ENCODE measurements around the gene SPOCK1. TPM values are rescaled to one million over a fixed set of nuclear protein-coding genes. Genes with fewer than 3 reads are reported as not detected.

SPOCK1 gene
- total and polyA plus RNA-seq, 7 experiments from 2014 or later = 2.8 TPM; not detected in 6

GRCh38 chr5:137147346-137147745 lies 351.8 kb downstream of the SPOCK1 start:
- DNase-seq = no peak
- no peak for ATAC-seq

GRCh38 chr5:137146402-137146890 lies 352.7 kb downstream of the SPOCK1 start:
- ChIA-PET POLR2A (no interaction called here), CTCF (no interaction called here)
- Histone ChIP-seq H3K4me3 (ENCODE audit: low read length) (no peak overlapping the region), H3K36me3 (ENCODE audit: control insufficient read depth in 2 of 3, insufficient read depth in 3 of 3, low read length in 3 of 3) (no peaks in the 10 kb centered on the region), H3K27ac (ENCODE audit: low read depth, low read length) (no peak overlapping the region), H3K4me1 (ENCODE audit: control insufficient read depth in 2 of 2, insufficient read depth in 2 of 2, low read length in 2 of 2) (no peaks in the 10 kb centered on the region), H3K9me3 (ENCODE audit: control insufficient read depth in 2 of 3, low read length in 3 of 3) (no peaks in the 10 kb centered on the region), H3K27me3 (ENCODE audit: control insufficient read depth in 2 of 2, insufficient read depth in 2 of 2, low read length in 2 of 2) (no peaks in the 10 kb centered on the region)
- DNase-seq = no peak
- peaks cover 0 to 16% (median 8%) of the 10 kb centered on the region in 5 donors for H3K27me3 Mint-ChIP-seq
- intact Hi-C loops (cut with micrococcal nuclease) = no loop called here
- ATAC-seq = no peak
- peak overlapping the region in 1 of 9 donors; percentile 28 for H3K27ac Mint-ChIP-seq
- H3K4me3 Mint-ChIP-seq = no peak overlapping the region
- peaks cover 0 to 3% (median 0%) of the 10 kb centered on the region in 11 donors for H3K9me3 Mint-ChIP-seq
- no peaks in the 10 kb centered on the region for H3K4me1 Mint-ChIP-seq
- no peaks in the 10 kb centered on the region for H3K36me3 Mint-ChIP-seq

More at GRCh38 chr5:137147346-137147745, 351.8 kb downstream of the SPOCK1 start:
- H3K9me3 ChIP-seq (ENCODE audit: control insufficient read depth in 2 of 3, low read length in 3 of 3) = no peaks in the 10 kb centered on the region
- ChIA-PET CTCF (no interaction called here), POLR2A (no interaction called here)
- H3K4me1 Mint-ChIP-seq = no peaks in the 10 kb centered on the region
- H3K36me3 Mint-ChIP-seq = no peaks in the 10 kb centered on the region
- H3K36me3 ChIP-seq (ENCODE audit: control insufficient read depth in 2 of 3, insufficient read depth in 3 of 3, low read length in 3 of 3) = no peaks in the 10 kb centered on the region
- H3K27ac ChIP-seq (ENCODE audit: low read depth, low read length) = no peak overlapping the region
- H3K4me3 Mint-ChIP-seq = no peak overlapping the region
- H3K27me3 ChIP-seq (ENCODE audit: control insufficient read depth in 2 of 2, insufficient read depth in 2 of 2, low read length in 2 of 2) = no peaks in the 10 kb centered on the region
- H3K9me3 Mint-ChIP-seq = peaks cover 0 to 3% (median 0%) of the 10 kb centered on the region in 11 donors
- peaks cover 0 to 16% (median 8%) of the 10 kb centered on the region in 5 donors for H3K27me3 Mint-ChIP-seq
- no peak overlapping the region for H3K4me3 ChIP-seq (ENCODE audit: low read length)
- intact Hi-C loops (cut with micrococcal nuclease) = no loop called here
- H3K4me1 ChIP-seq (ENCODE audit: control insufficient read depth in 2 of 2, insufficient read depth in 2 of 2, low read length in 2 of 2) = no peaks in the 10 kb centered on the region
- no peak overlapping the region for H3K27ac Mint-ChIP-seq

GRCh38 chr5:137145721-137146120 lies 353.4 kb downstream of the SPOCK1 start:
- CTCF ChIA-PET = no interaction called here
- Mint-ChIP-seq H3K4me3 (no peak overlapping the region), H3K27me3 (peaks cover 0 to 16% (median 8%) of the 10 kb centered on the region in 5 donors), H3K27ac (no peak overlapping the region), H3K36me3 (no peaks in the 10 kb centered on the region), H3K9me3 (peaks cover 0 to 3% (median 0%) of the 10 kb centered on the region in 11 donors), H3K4me1 (no peaks in the 10 kb centered on the region)
- DNase-seq = no peak
- no peaks in the 10 kb centered on the region for H3K27me3 ChIP-seq (ENCODE audit: control insufficient read depth in 2 of 2, insufficient read depth in 2 of 2, low read length in 2 of 2)
- POLR2A ChIA-PET = no interaction called here
- H3K4me3 ChIP-seq (ENCODE audit: low read length) = no peak overlapping the region
- H3K9me3 ChIP-seq (ENCODE audit: control insufficient read depth in 2 of 3, low read length in 3 of 3) = no peaks in the 10 kb centered on the region
- H3K4me1 ChIP-seq (ENCODE audit: control insufficient read depth in 2 of 2, insufficient read depth in 2 of 2, low read length in 2 of 2) = no peaks in the 10 kb centered on the region
- no peak overlapping the region for H3K27ac ChIP-seq (ENCODE audit: low read depth, low read length)
- no peak for ATAC-seq
- H3K36me3 ChIP-seq (ENCODE audit: control insufficient read depth in 2 of 3, insufficient read depth in 3 of 3, low read length in 3 of 3) = no peaks in the 10 kb centered on the region
- intact Hi-C loops (cut with micrococcal nuclease) = no loop called here

- Mint-ChIP-seq H3K36me3 (no peaks in the 10 kb centered on the region), H3K27ac (no peak overlapping the region), H3K27me3 (peaks cover 0 to 16% (median 8%) of the 10 kb centered on the region in 5 donors), H3K9me3 (peaks cover 0 to 3% (median 0%) of the 10 kb centered on the region in 11 donors), H3K4me1 (no peaks in the 10 kb centered on the region), H3K4me3 (no peak overlapping the region)
- ChIA-PET CTCF (no interaction called here), POLR2A (no interaction called here)
- ATAC-seq = no peak
- Histone ChIP-seq H3K9me3 (ENCODE audit: control insufficient read depth in 2 of 3, low read length in 3 of 3) (no peaks in the 10 kb centered on the region), H3K27ac (ENCODE audit: low read depth, low read length) (no peak overlapping the region), H3K36me3 (ENCODE audit: control insufficient read depth in 2 of 3, insufficient read depth in 3 of 3, low read length in 3 of 3) (no peaks in the 10 kb centered on the region), H3K4me3 (ENCODE audit: low read length) (no peak overlapping the region), H3K4me1 (ENCODE audit: control insufficient read depth in 2 of 2, insufficient read depth in 2 of 2, low read length in 2 of 2) (no peaks in the 10 kb centered on the region), H3K27me3 (ENCODE audit: control insufficient read depth in 2 of 2, insufficient read depth in 2 of 2, low read length in 2 of 2) (no peaks in the 10 kb centered on the region)
- DNase-seq = no peak
- intact Hi-C loops (cut with micrococcal nuclease) = no loop called here
Measured at GRCh38 chr5:137144656-137145055, 354.5 kb downstream of the SPOCK1 start.

- Histone ChIP-seq H3K4me1 (ENCODE audit: control insufficient read depth in 2 of 2, insufficient read depth in 2 of 2, low read length in 2 of 2) (no peaks in the 10 kb centered on the region), H3K27me3 (ENCODE audit: control insufficient read depth in 2 of 2, insufficient read depth in 2 of 2, low read length in 2 of 2) (no peaks in the 10 kb centered on the region), H3K4me3 (ENCODE audit: low read length) (no peak overlapping the region), H3K27ac (ENCODE audit: low read depth, low read length) (no peak overlapping the region), H3K36me3 (ENCODE audit: control insufficient read depth in 2 of 3, insufficient read depth in 3 of 3, low read length in 3 of 3) (no peaks in the 10 kb centered on the region), H3K9me3 (ENCODE audit: control insufficient read depth in 2 of 3, low read length in 3 of 3) (no peaks in the 10 kb centered on the region)
- no peaks in the 10 kb centered on the region for H3K36me3 Mint-ChIP-seq
- H3K4me1 Mint-ChIP-seq = no peaks in the 10 kb centered on the region
- ATAC-seq = no peak
- CTCF ChIA-PET = no interaction called here
- POLR2A ChIA-PET = no interaction called here
- peaks cover 0 to 14% (median 8%) of the 10 kb centered on the region in 5 donors for H3K27me3 Mint-ChIP-seq
- H3K9me3 Mint-ChIP-seq = peaks cover 0 to 4% (median 0%) of the 10 kb centered on the region in 11 donors
- intact Hi-C loops (cut with micrococcal nuclease) = no loop called here
- no peak overlapping the region for H3K4me3 Mint-ChIP-seq
- no peak for DNase-seq
- no peak overlapping the region for H3K27ac Mint-ChIP-seq
Measured at GRCh38 chr5:137142764-137143605, 356.1 kb downstream of the SPOCK1 start.

- H3K9me3 Mint-ChIP-seq = peaks cover 0 to 4% (median 0%) of the 10 kb centered on the region in 11 donors
- Histone ChIP-seq H3K9me3 (ENCODE audit: control insufficient read depth in 2 of 3, low read length in 3 of 3) (no peaks in the 10 kb centered on the region), H3K36me3 (ENCODE audit: control insufficient read depth in 2 of 3, insufficient read depth in 3 of 3, low read length in 3 of 3) (no peaks in the 10 kb centered on the region), H3K4me3 (ENCODE audit: low read length) (no peak overlapping the region), H3K4me1 (ENCODE audit: control insufficient read depth in 2 of 2, insufficient read depth in 2 of 2, low read length in 2 of 2) (no peaks in the 10 kb centered on the region), H3K27me3 (ENCODE audit: control insufficient read depth in 2 of 2, insufficient read depth in 2 of 2, low read length in 2 of 2) (no peaks in the 10 kb centered on the region), H3K27ac (ENCODE audit: low read depth, low read length) (no peak overlapping the region)
- POLR2A ChIA-PET = no interaction called here
- H3K27ac Mint-ChIP-seq = no peak overlapping the region
- no peak overlapping the region for H3K4me3 Mint-ChIP-seq
- H3K36me3 Mint-ChIP-seq = no peaks in the 10 kb centered on the region
- CTCF ChIA-PET = no interaction called here
- no peak for ATAC-seq
- no peak for DNase-seq
- intact Hi-C loops (cut with micrococcal nuclease) = no loop called here
- H3K4me1 Mint-ChIP-seq = no peaks in the 10 kb centered on the region
- peaks cover 0 to 12% (median 8%) of the 10 kb centered on the region in 5 donors for H3K27me3 Mint-ChIP-seq
Measured at GRCh38 chr5:137142346-137142745, 356.8 kb downstream of the SPOCK1 start.

- no peak overlapping the region for H3K4me3 Mint-ChIP-seq
- Histone ChIP-seq H3K4me1 (ENCODE audit: control insufficient read depth in 2 of 2, insufficient read depth in 2 of 2, low read length in 2 of 2) (no peaks in the 10 kb centered on the region), H3K9me3 (ENCODE audit: control insufficient read depth in 2 of 3, low read length in 3 of 3) (no peaks in the 10 kb centered on the region), H3K27ac (ENCODE audit: low read depth, low read length) (no peak overlapping the region), H3K27me3 (ENCODE audit: control insufficient read depth in 2 of 2, insufficient read depth in 2 of 2, low read length in 2 of 2) (no peaks in the 10 kb centered on the region), H3K36me3 (ENCODE audit: control insufficient read depth in 2 of 3, insufficient read depth in 3 of 3, low read length in 3 of 3) (no peaks in the 10 kb centered on the region), H3K4me3 (ENCODE audit: low read length) (no peak overlapping the region)
- H3K4me1 Mint-ChIP-seq = no peaks in the 10 kb centered on the region
- CTCF ChIA-PET = no interaction called here
- intact Hi-C loops (cut with micrococcal nuclease) = no loop called here
- no peak for ATAC-seq
- peaks cover 0 to 4% (median 0%) of the 10 kb centered on the region in 11 donors for H3K9me3 Mint-ChIP-seq
- POLR2A ChIA-PET = no interaction called here
- no peak overlapping the region for H3K27ac Mint-ChIP-seq
- peaks cover 0 to 15% (median 8%) of the 10 kb centered on the region in 5 donors for H3K27me3 Mint-ChIP-seq
- DNase-seq = no peak
- no peaks in the 10 kb centered on the region for H3K36me3 Mint-ChIP-seq
Measured at GRCh38 chr5:137141779-137142178, 357.3 kb downstream of the SPOCK1 start.

Data from naive thymus-derived CD4-positive, alpha-beta T cell (primary cell).